Central memory CD8-positive, alpha-beta T cell (primary cell): Measurements from ENCODE around the gene CPHXL2.
A peak's percentile ranks its signal among the peaks of the same experiment; 100 is the strongest.

Source experiments
- ATAC-seq: fragments of 150-1000 bp; cut with Tn5 transposase; replicated peaks from 2 replicates; pipeline ENCODE4 v1.10.0; 2022; ENCODE audit warnings: mild to moderate bottlenecking, moderate FRiP score, moderate number of reproducible peaks; ENCODE audit not compliant: poor library complexity, severe bottlenecking; ENCODE audit errors: extremely low read depth
- DNase-seq, 2 donors: peaks; one replicate each; pipeline ENCODE4 v3.0.0; 2021; ENCODE audit warnings: low spot score in 2 of 2
- H3K27ac Mint-ChIP-seq: one replicate; pipeline ENCODE4 v1.8.0; 2022; ENCODE audit warnings: low read depth, mild to moderate bottlenecking, moderate library complexity, mixed read lengths
- H3K27me3 Mint-ChIP-seq: one replicate; pipeline ENCODE4 v1.8.0; 2022; ENCODE audit warnings: mixed read lengths
- H3K36me3 Mint-ChIP-seq: one replicate; pipeline ENCODE4 v1.8.0; 2022; ENCODE audit warnings: mild to moderate bottlenecking, moderate library complexity, mixed read lengths; ENCODE audit not compliant: insufficient read depth
- H3K4me1 Mint-ChIP-seq: one replicate; pipeline ENCODE4 v1.8.0; 2022; ENCODE audit warnings: mixed read lengths
- H3K4me3 Mint-ChIP-seq: one replicate; pipeline ENCODE4 v1.8.0; 2022; ENCODE audit warnings: mild to moderate bottlenecking, moderate library complexity, mixed read lengths
- H3K9me3 Mint-ChIP-seq: one replicate; pipeline ENCODE4 v1.8.0; 2022; ENCODE audit warnings: mixed read lengths

CPHXL2 gene

DNA sequence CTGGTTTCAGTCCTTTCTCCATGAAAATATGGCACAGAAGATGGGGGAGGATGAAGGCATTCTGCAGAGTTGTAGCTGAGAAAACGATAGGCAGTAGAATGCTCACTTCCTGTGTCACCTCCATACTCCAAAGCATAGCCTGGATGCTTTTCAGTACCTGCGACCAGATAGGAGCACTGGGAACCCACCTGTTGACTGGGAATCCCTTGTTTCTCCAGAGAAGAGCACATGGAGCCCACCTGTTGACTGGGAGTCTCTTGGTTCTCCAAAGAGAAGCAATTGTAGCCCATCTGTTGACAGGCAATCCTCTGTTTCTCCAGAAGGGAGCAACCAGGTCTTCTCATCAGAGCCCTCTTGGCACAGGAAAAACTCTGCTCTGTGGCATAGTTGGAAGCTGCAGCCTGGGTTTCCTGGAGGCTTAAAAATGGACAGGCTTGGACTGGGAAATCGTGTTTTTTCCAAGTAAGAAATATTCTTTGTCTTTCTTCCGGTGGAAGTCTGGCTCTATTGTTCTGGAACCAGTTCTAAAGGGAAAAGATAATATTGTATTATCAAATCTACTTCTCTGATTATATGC lies 16.0 kb downstream of the CPHXL2 start:
- Mint-ChIP-seq H3K9me3 (no peaks in the 10 kb centered on the region), H3K4me1 (peaks cover 34% of the 10 kb centered on the region)

GRCh38 chr16:75660321-75660720 lies 16.5 kb downstream of the CPHXL2 start:
- Mint-ChIP-seq H3K4me1 (peaks cover 37% of the 10 kb centered on the region), H3K27ac (peak overlapping the region; percentile 44)

More for the DNA sequence above, 16.0 kb downstream of the CPHXL2 start:
- H3K27me3 Mint-ChIP-seq, result no peaks in the 10 kb centered on the region
- DNase-seq (no peak), ATAC-seq (no peak)
- H3K27ac Mint-ChIP-seq, result no peak overlapping the region
- H3K4me3 Mint-ChIP-seq, result no peak overlapping the region
- peaks cover 40% of the 10 kb centered on the region for H3K36me3 Mint-ChIP-seq

GRCh38 chr16:75658175-75658574 lies 18.6 kb downstream of the CPHXL2 start:
- no peaks in the 10 kb centered on the region for H3K9me3 Mint-ChIP-seq
- H3K4me3 Mint-ChIP-seq, result no peak overlapping the region
- DNase-seq (no peak), ATAC-seq (no peak)
- H3K36me3 Mint-ChIP-seq, result peaks cover 64% of the 10 kb centered on the region
- no peak overlapping the region for H3K27ac Mint-ChIP-seq
- peaks cover 50% of the 10 kb centered on the region for H3K4me1 Mint-ChIP-seq
- no peaks in the 10 kb centered on the region for H3K27me3 Mint-ChIP-seq

More at GRCh38 chr16:75660321-75660720, 16.5 kb downstream of the CPHXL2 start:
- DNase-seq (no peak), ATAC-seq (no peak)
- Mint-ChIP-seq H3K36me3 (peaks cover 45% of the 10 kb centered on the region), H3K9me3 (no peaks in the 10 kb centered on the region), H3K27me3 (no peaks in the 10 kb centered on the region), H3K4me3 (no peak overlapping the region)

GRCh38 chr16:75653922-75654321 lies 22.9 kb downstream of the CPHXL2 start:
- peak overlapping the region; percentile 81 for H3K4me3 Mint-ChIP-seq
- H3K27ac Mint-ChIP-seq, result peak overlapping the region; percentile 86
- H3K9me3 Mint-ChIP-seq, result no peaks in the 10 kb centered on the region
- peaks cover 73% of the 10 kb centered on the region for H3K4me1 Mint-ChIP-seq
- DNase-seq (no peak), ATAC-seq (no peak)
- no peaks in the 10 kb centered on the region for H3K27me3 Mint-ChIP-seq
- peaks cover 74% of the 10 kb centered on the region for H3K36me3 Mint-ChIP-seq

GRCh38 chr16:75648265-75649076 lies 28.3 kb downstream of the CPHXL2 start:
- DNase-seq, result peak; percentile 79 to 83

GRCh38 chr16:75647492-75648264 lies 29.1 kb downstream of the CPHXL2 start, which contains the start of the genes KARS1 and TERF2IP:
Gene KARS1 (minus strand): TSS chr16:75647665. CDS start chr16:75647639, 26 bp downstream.
Gene TERF2IP (plus strand): TSS chr16:75647773. CDS start chr16:75647883, 110 bp downstream.
- DNase-seq (peak; percentile 93 to 95), ATAC-seq (peak; percentile 83)
- Mint-ChIP-seq H3K4me3 (peak within 1 kb of the TSS; percentile 81), H3K9me3 (no peaks in the 10 kb centered on the region), H3K27me3 (no peaks in the 10 kb centered on the region), H3K27ac (peak within 1 kb of the TSS; percentile 99), H3K4me1 (peaks cover 52% of the 10 kb centered on the region), H3K36me3 (peaks cover 53% of the 10 kb centered on the region)

More at GRCh38 chr16:75648265-75649076, 28.3 kb downstream of the CPHXL2 start:
- peak overlapping the region; percentile 99 for H3K27ac Mint-ChIP-seq
- peak overlapping the region; percentile 81 for H3K4me3 Mint-ChIP-seq
- peak; percentile 51 for ATAC-seq
- no peaks in the 10 kb centered on the region for H3K9me3 Mint-ChIP-seq
- H3K36me3 Mint-ChIP-seq, result peaks cover 53% of the 10 kb centered on the region
- peaks cover 60% of the 10 kb centered on the region for H3K4me1 Mint-ChIP-seq
- H3K27me3 Mint-ChIP-seq, result no peaks in the 10 kb centered on the region

- no peaks in the 10 kb centered on the region for H3K9me3 Mint-ChIP-seq
Observed at GRCh38 chr16:75647112-75647491, 29.7 kb downstream of the CPHXL2 start.

GRCh38 chr16:75644240-75645012 lies 32.4 kb downstream of the CPHXL2 start:
- Mint-ChIP-seq H3K9me3 (no peaks in the 10 kb centered on the region), H3K4me1 (peaks cover 30% of the 10 kb centered on the region), H3K36me3 (peaks cover 69% of the 10 kb centered on the region), H3K4me3 (peak overlapping the region; percentile 66), H3K27ac (peak overlapping the region; percentile 80), H3K27me3 (no peaks in the 10 kb centered on the region)
- DNase-seq (no peak), ATAC-seq (no peak)

More at GRCh38 chr16:75647112-75647491, 29.7 kb downstream of the CPHXL2 start:
- Mint-ChIP-seq H3K4me1 (peaks cover 47% of the 10 kb centered on the region), H3K27me3 (no peaks in the 10 kb centered on the region), H3K4me3 (peak overlapping the region; percentile 81), H3K36me3 (peaks cover 58% of the 10 kb centered on the region), H3K27ac (peak overlapping the region; percentile 99)
- DNase-seq (no peak), ATAC-seq (peak; percentile 2)

- Mint-ChIP-seq H3K36me3 (peaks cover 80% of the 10 kb centered on the region), H3K9me3 (no peaks in the 10 kb centered on the region), H3K4me1 (peaks cover 28% of the 10 kb centered on the region), H3K27me3 (no peaks in the 10 kb centered on the region), H3K4me3 (no peak overlapping the region), H3K27ac (no peak overlapping the region)
- DNase-seq (no peak), ATAC-seq (no peak)
Observed at GRCh38 chr16:75640598-75640997, 36.2 kb downstream of the CPHXL2 start.

- Mint-ChIP-seq H3K27me3 (no peaks in the 10 kb centered on the region), H3K27ac (no peak overlapping the region), H3K36me3 (peaks cover 81% of the 10 kb centered on the region), H3K4me3 (no peak overlapping the region), H3K4me1 (peaks cover 4% of the 10 kb centered on the region), H3K9me3 (no peaks in the 10 kb centered on the region)
- DNase-seq, result no peak
- ATAC-seq, result no peak
Observed at GRCh38 chr16:75635036-75635435, 41.8 kb downstream of the CPHXL2 start.

DNA sequence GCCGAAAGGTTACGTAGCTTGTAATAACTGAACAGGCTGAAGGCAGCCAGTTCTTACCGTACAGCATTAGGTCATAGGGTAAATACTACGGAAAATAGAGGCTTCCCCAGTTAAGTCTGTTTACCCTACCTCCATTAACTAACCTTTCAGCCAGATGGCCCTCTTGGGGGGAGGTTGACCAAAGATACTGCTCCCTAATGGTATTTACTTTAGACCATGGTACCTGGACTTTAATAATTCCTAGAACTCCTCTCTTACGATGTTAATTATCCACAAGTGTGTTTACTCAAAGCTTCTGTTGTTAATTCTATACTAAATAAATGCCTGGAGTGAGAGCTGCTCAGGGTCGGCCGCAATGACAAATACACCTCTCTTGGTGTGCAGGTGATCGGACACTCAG lies 44.0 kb downstream of the CPHXL2 start:
- no peak for DNase-seq
- no peak for ATAC-seq
- no peaks in the 10 kb centered on the region for H3K27me3 Mint-ChIP-seq
- peaks cover 76% of the 10 kb centered on the region for H3K36me3 Mint-ChIP-seq
- H3K4me3 Mint-ChIP-seq, result no peak overlapping the region
- H3K4me1 Mint-ChIP-seq, result peaks cover 18% of the 10 kb centered on the region
- H3K27ac Mint-ChIP-seq, result no peak overlapping the region
- H3K9me3 Mint-ChIP-seq, result no peaks in the 10 kb centered on the region

DNA sequence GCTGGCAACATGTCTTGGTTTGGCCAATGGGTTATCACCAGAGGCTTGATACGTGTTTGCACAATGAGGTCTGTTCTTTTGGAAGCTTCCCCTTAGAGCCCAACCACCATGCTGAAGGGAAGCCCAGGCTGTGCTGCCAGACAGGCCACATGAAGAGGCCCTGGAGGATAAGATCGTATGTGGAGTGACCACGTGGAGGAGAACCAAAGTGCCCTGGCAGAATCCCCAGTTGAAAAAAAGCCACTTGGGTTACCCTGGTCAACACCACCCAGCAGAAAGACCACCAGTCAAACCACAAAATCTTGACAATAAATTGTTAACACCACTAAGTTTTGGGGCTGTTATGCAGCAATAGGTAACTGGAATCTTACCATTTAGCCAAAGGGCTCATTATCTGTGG lies 46.8 kb downstream of the CPHXL2 start:
- H3K27ac Mint-ChIP-seq, result peak overlapping the region; percentile 74
- DNase-seq (no peak), ATAC-seq (no peak)
- H3K4me1 Mint-ChIP-seq, result peaks cover 28% of the 10 kb centered on the region
- H3K36me3 Mint-ChIP-seq, result peaks cover 67% of the 10 kb centered on the region
- H3K4me3 Mint-ChIP-seq, result no peak overlapping the region
- no peaks in the 10 kb centered on the region for H3K27me3 Mint-ChIP-seq
- H3K9me3 Mint-ChIP-seq, result no peaks in the 10 kb centered on the region
